B cell (primary cell): ENCODE results near the gene ZNHIT2.

Source experiments
- EZH2 ChIP-seq: IDR thresholded peaks from 2 replicates; pipeline ENCODE4 v1.6.1; 2012; ENCODE audit warnings: borderline replicate concordance, low read depth, mild to moderate bottlenecking, moderate library complexity, low read length; ENCODE audit not compliant: insufficient read depth, poor library complexity, severe bottlenecking
- TF ChIP-seq, protein P1 (sequence below): fragments of 200-600 bp; IDR thresholded peaks from one replicate; pipeline ENCODE4 v1.8.0; 2022; ENCODE audit warnings: antibody characterized with exemption, mild to moderate bottlenecking

DNA sequence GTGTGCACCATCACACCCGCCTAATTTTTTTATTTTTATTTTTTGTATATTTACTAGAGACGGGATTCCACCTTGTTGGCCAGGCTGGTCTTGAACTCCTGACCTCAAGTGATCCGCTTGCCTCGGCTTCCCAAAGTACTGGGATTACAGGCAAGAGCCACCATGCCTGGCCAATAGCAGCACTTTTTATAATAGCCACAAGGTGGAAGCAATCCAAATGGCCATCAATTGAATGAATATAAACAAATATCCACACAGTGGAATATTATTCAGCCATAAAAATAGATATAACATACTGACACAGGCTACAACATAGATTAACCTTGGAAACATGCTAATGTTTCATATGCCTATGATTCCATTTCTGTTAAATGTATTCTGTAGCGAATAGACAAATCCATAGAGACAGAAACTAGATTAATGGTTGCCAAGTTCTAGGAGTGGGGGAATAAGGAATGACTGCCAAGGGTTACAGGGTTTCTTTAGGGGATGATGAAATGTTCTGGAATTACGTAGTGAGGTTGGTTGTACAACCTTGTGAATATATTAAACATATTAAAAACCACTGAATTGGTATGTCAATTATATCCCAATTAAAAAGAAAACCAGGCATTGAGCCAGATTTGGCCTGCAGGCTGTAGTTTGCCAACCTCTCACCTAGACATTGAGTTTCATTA lies 16.7 kb downstream of the ZNHIT2 start:
- TF ChIP-seq, protein P1, sequence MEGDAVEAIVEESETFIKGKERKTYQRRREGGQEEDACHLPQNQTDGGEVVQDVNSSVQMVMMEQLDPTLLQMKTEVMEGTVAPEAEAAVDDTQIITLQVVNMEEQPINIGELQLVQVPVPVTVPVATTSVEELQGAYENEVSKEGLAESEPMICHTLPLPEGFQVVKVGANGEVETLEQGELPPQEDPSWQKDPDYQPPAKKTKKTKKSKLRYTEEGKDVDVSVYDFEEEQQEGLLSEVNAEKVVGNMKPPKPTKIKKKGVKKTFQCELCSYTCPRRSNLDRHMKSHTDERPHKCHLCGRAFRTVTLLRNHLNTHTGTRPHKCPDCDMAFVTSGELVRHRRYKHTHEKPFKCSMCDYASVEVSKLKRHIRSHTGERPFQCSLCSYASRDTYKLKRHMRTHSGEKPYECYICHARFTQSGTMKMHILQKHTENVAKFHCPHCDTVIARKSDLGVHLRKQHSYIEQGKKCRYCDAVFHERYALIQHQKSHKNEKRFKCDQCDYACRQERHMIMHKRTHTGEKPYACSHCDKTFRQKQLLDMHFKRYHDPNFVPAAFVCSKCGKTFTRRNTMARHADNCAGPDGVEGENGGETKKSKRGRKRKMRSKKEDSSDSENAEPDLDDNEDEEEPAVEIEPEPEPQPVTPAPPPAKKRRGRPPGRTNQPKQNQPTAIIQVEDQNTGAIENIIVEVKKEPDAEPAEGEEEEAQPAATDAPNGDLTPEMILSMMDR: no peak
- no peak for TF ChIP-seq EZH2
